NCI-H460 (cell line): ENCODE results near the gene TEAD1. TPM values are rescaled to one million over a fixed set of nuclear protein-coding genes. Genes with fewer than 3 reads are reported as not detected.

Experiments used
- DNase-seq: peaks from one replicate; pipeline ENCODE4 v3.0.0-alpha.2; 2016; ENCODE audit warnings: low read depth; ENCODE audit errors: extremely low read depth
- total RNA-seq: library from RNA; depleted of rRNA; stranded (reverse); fragments of >200 nt; shearing (Covaris generic); gene quantifications from 2 replicates; pipeline ENCODE4 v1.2.3, GENCODE V29; 2014

The TEAD1 gene
- total RNA-seq, 1 experiment from 2014 or later: 123 TPM

- DNase-seq: no peak
These were observed 57.7 kb downstream of the TEAD1 start for GRCh38 chr11:12731841-12732336.

GRCh38 chr11:12733091-12733490 is 58.9 kb downstream of the TEAD1 start:
- no peak for DNase-seq

GRCh38 chr11:12734625-12735024 is 60.4 kb downstream of the TEAD1 start:
- DNase-seq: no peak

- no peak for DNase-seq
These were observed 61.0 kb downstream of the TEAD1 start for GRCh38 chr11:12735262-12735661.

- no peak for DNase-seq
These were observed 62.8 kb downstream of the TEAD1 start for GRCh38 chr11:12737024-12737423.

GRCh38 chr11:12741671-12742216 is 67.5 kb downstream of the TEAD1 start:
- DNase-seq: no peak

GRCh38 chr11:12743834-12744449 is 69.7 kb downstream of the TEAD1 start:
- DNase-seq: no peak

GRCh38 chr11:12744826-12745502 is 70.7 kb downstream of the TEAD1 start:
- DNase-seq: no peak

GRCh38 chr11:12745787-12746186 is 71.6 kb downstream of the TEAD1 start:
- no peak for DNase-seq

- no peak for DNase-seq
These were observed 72.4 kb downstream of the TEAD1 start for GRCh38 chr11:12746593-12747097.

- no peak for DNase-seq
These were observed 74.3 kb downstream of the TEAD1 start for GRCh38 chr11:12748561-12748960.

GRCh38 chr11:12749442-12749841 is 75.2 kb downstream of the TEAD1 start:
- no peak for DNase-seq

GRCh38 chr11:12750181-12750580 is 76.0 kb downstream of the TEAD1 start:
- no peak for DNase-seq

GRCh38 chr11:12752868-12753524 is 78.8 kb downstream of the TEAD1 start:
- DNase-seq: no peak

GRCh38 chr11:12754021-12754420 is 79.8 kb downstream of the TEAD1 start:
- no peak for DNase-seq

- DNase-seq: no peak
These were observed 80.5 kb downstream of the TEAD1 start for GRCh38 chr11:12754582-12755234.

GRCh38 chr11:12755510-12756453 is 81.6 kb downstream of the TEAD1 start:
- no peak for DNase-seq

GRCh38 chr11:12756454-12756806 is 82.2 kb downstream of the TEAD1 start:
- DNase-seq: no peak

GRCh38 chr11:12756867-12757266 is 82.6 kb downstream of the TEAD1 start:
- no peak for DNase-seq

- DNase-seq: no peak
These were observed 83.2 kb downstream of the TEAD1 start for GRCh38 chr11:12757416-12757815.
